GM12878 (cell line): Measurements from ENCODE around the gene PPP1CA. TPM values are rescaled to one million over a fixed set of nuclear protein-coding genes. Genes with fewer than 3 reads are reported as not detected.
A peak's percentile ranks its signal among the peaks of the same experiment; 100 is the strongest.

Experiments used
- CHD1 ChIP-seq: IDR thresholded peaks from 2 replicates; pipeline ENCODE4 v1.6.1; 2012; ENCODE audit warnings: low read depth, low read length, improper control_type of control experiment
- ESRRA ChIP-seq: IDR thresholded peaks from 2 replicates; pipeline ENCODE4 v1.6.1; 2012; ENCODE audit warnings: mild to moderate bottlenecking, low read length, improper control_type of control experiment
- HDAC6 ChIP-seq: fragments of 200-600 bp; sonication (generic); IDR thresholded peaks from one replicate; pipeline ENCODE4 v1.8.0; 2017; ENCODE audit warnings: antibody characterized with exemption; ENCODE audit not compliant: unreplicated experiment
- IRF4 ChIP-seq: IDR thresholded peaks from 2 replicates; pipeline ENCODE4 v1.6.1; 2011; ENCODE audit warnings: low read depth, low read length
- LARP7 ChIP-seq: fragments of 450-650 bp; IDR thresholded peaks from 2 replicates; pipeline ENCODE4 v1.6.1; 2017; ENCODE audit warnings: mild to moderate bottlenecking
- MTA3 ChIP-seq: IDR thresholded peaks from 2 replicates; pipeline ENCODE4 v1.6.1; 2012; ENCODE audit warnings: low read length, inconsistent platforms, borderline replicate concordance
- NR2C1 ChIP-seq: fragments of 450-650 bp; IDR thresholded peaks from 2 replicates; pipeline ENCODE4 v1.6.1; 2017; ENCODE audit warnings: antibody characterized with exemption, mild to moderate bottlenecking, moderate library complexity
- POLR2AphosphoS2 ChIP-seq: IDR thresholded peaks from 2 replicates; pipeline ENCODE4 v1.6.1; 2011; ENCODE audit warnings: low read depth, mild to moderate bottlenecking, low read length, improper control_type of control experiment, moderate library complexity
- RFX5 ChIP-seq: IDR thresholded peaks from 2 replicates; pipeline ENCODE4 v1.6.1; 2011; ENCODE audit warnings: low read depth, low read length, improper control_type of control experiment
- SIX5 ChIP-seq: IDR thresholded peaks from 2 replicates; pipeline ENCODE4 v1.6.1; 2011; ENCODE audit warnings: mild to moderate bottlenecking, low read depth, low read length, moderate library complexity; ENCODE audit not compliant: severe bottlenecking
- SREBF1 ChIP-seq: IDR thresholded peaks from 2 replicates; pipeline ENCODE4 v1.6.1; 2012; ENCODE audit warnings: mild to moderate bottlenecking, low read length
- SUPT20H ChIP-seq: IDR thresholded peaks from 2 replicates; pipeline ENCODE4 v1.6.1; 2011; ENCODE audit warnings: low read depth, mild to moderate bottlenecking, low read length, moderate library complexity, borderline replicate concordance; ENCODE audit not compliant: control insufficient read depth
- ZNF24 ChIP-seq: fragments of 450-650 bp; IDR thresholded peaks from 2 replicates; pipeline ENCODE4 v1.6.1; 2017; ENCODE audit warnings: antibody characterized with exemption, mild to moderate bottlenecking
- polyA plus RNA-seq, 11 experiments: library from polyadenylated mRNA; depleted of rRNA in 4 of 11; unstranded in 6 of 11; stranded (reverse) in 5 of 11; fragments of >200 nt; fragmentation: Nextera tagmentation in 4 of 11; fragmentation: Illumina TruSeq in 1 of 11; extraction: Ambion mirVana in 4 of 11; extraction: Trizol in 1 of 11; gene quantifications; 1 replicate in 1 of 11; 2 replicates in 10 of 11; pipeline versions ENCODE4 v1.2.1 to v1.2.3, GENCODE V29; 2011 to 2016; ENCODE audit warnings: inconsistent platforms in 2 of 11, missing spikeins in 2 of 11, low read depth in 1 of 11
- total RNA-seq, 4 experiments: library from RNA; depleted of rRNA in 3 of 4; stranded (reverse); fragments of >200 nt in 3 of 4; fragmentation: Illumina TruSeq in 1 of 4; extraction: Trizol in 1 of 4; gene quantifications; 2 replicates each; pipeline versions ENCODE4 v1.2.1 to v1.2.3, GENCODE V29; 2013 to 2021
- TF ChIP-seq, protein P1 (sequence below): fragments of 450-650 bp; formaldehyde crosslinking; IDR thresholded peaks from 2 replicates; pipeline ENCODE4 v1.5.0; 2022; ENCODE audit warnings: mild to moderate bottlenecking, missing genetic modification characterization
- TF ChIP-seq, protein P2 (sequence below): fragments of 450-650 bp; formaldehyde crosslinking; IDR thresholded peaks from 2 replicates; pipeline ENCODE4 v1.4.0; 2022; ENCODE audit warnings: mild to moderate bottlenecking, moderate library complexity
- TF ChIP-seq, protein P3 (sequence below): IDR thresholded peaks from 2 replicates; pipeline ENCODE4 v1.6.1; 2012; ENCODE audit warnings: low read depth, low read length, improper control_type of control experiment
- TF ChIP-seq, protein P4 (sequence below): fragments of 450-650 bp; formaldehyde crosslinking; IDR thresholded peaks from 2 replicates; pipeline ENCODE4 v1.4.0; 2020; ENCODE audit warnings: mild to moderate bottlenecking, moderate library complexity
- TF ChIP-seq, protein P5 (sequence below): IDR thresholded peaks from 2 replicates; pipeline ENCODE4 v1.6.1; 2012; ENCODE audit warnings: low read depth, low read length, improper control_type of control experiment

Gene PPP1CA
- total and polyA plus RNA-seq, 10 of the 15 experiments (the other 5 are each of a cell fraction or from before 2014, with no cell fraction given), result 26.4 to 458 (median 240) TPM

DNA sequence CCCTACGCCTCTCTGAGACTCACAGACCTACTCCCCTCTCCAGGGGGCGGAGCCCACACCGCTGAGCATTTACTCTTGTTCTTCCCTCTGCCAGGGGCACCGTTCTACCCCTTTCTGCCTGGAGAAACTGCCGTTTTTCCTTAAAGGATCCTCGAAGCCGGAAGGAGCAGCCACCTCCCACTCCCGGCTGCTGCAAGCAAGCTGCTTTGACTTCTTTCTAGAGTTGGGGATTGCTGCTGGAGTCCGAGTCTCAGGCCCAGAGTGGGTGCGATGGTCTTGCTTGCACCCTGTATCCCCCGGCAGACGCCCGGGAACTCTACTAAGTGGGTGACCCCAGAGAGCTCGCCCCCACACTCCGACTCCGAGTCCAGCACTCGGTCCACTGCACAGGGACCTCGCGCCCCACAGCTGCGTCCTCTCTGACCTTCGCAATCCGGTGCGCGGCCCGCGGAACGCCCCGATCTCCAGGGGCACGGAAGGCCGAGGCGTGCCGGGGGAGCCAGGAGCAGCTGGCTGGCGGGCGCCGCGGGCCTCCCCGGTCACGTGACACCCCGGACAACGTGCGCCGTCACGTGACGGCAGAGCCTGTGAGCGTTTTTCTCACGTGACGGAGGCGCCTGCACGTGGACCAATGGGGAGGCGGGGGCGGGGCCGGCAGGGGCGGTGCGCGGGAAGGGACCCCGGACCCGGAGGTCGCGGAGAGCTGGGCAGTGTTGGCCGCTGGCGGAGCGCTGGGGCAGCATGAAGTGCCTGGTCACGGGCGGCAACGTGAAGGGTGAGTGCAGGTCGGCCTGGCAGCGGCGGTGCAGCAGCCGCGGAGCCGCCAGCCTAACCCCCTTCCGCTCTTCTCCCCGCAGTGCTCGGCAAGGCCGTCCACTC is 10.1 kb downstream of the PPP1CA start, which contains the start of gene RAD9A (continued):
- TF ChIP-seq SUPT20H (no peak), CHD1 (no peak), SIX5 (peak; percentile 30), POLR2AphosphoS2 (peak; percentile 43; the same call in 1 of the 2 replicates), ZNF24 (no peak), MTA3 (no peak), IRF4 (no peak), ESRRA (no peak), NR2C1 (no peak), LARP7 (peak; percentile 86), SREBF1 (peak; percentile 74), HDAC6 (no peak), RFX5 (no peak)
- TF ChIP-seq, protein P1, sequence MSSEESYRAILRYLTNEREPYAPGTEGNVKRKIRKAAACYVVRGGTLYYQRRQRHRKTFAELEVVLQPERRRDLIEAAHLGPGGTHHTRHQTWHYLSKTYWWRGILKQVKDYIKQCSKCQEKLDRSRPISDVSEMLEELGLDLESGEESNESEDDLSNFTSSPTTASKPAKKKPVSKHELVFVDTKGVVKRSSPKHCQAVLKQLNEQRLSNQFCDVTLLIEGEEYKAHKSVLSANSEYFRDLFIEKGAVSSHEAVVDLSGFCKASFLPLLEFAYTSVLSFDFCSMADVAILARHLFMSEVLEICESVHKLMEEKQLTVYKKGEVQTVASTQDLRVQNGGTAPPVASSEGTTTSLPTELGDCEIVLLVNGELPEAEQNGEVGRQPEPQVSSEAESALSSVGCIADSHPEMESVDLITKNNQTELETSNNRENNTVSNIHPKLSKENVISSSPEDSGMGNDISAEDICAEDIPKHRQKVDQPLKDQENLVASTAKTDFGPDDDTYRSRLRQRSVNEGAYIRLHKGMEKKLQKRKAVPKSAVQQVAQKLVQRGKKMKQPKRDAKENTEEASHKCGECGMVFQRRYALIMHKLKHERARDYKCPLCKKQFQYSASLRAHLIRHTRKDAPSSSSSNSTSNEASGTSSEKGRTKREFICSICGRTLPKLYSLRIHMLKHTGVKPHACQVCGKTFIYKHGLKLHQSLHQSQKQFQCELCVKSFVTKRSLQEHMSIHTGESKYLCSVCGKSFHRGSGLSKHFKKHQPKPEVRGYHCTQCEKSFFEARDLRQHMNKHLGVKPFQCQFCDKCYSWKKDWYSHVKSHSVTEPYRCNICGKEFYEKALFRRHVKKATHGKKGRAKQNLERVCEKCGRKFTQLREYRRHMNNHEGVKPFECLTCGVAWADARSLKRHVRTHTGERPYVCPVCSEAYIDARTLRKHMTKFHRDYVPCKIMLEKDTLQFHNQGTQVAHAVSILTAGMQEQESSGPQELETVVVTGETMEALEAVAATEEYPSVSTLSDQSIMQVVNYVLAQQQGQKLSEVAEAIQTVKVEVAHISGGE (CRISPR knock-in tag), result peak; percentile 76
- TF ChIP-seq, protein P2, sequence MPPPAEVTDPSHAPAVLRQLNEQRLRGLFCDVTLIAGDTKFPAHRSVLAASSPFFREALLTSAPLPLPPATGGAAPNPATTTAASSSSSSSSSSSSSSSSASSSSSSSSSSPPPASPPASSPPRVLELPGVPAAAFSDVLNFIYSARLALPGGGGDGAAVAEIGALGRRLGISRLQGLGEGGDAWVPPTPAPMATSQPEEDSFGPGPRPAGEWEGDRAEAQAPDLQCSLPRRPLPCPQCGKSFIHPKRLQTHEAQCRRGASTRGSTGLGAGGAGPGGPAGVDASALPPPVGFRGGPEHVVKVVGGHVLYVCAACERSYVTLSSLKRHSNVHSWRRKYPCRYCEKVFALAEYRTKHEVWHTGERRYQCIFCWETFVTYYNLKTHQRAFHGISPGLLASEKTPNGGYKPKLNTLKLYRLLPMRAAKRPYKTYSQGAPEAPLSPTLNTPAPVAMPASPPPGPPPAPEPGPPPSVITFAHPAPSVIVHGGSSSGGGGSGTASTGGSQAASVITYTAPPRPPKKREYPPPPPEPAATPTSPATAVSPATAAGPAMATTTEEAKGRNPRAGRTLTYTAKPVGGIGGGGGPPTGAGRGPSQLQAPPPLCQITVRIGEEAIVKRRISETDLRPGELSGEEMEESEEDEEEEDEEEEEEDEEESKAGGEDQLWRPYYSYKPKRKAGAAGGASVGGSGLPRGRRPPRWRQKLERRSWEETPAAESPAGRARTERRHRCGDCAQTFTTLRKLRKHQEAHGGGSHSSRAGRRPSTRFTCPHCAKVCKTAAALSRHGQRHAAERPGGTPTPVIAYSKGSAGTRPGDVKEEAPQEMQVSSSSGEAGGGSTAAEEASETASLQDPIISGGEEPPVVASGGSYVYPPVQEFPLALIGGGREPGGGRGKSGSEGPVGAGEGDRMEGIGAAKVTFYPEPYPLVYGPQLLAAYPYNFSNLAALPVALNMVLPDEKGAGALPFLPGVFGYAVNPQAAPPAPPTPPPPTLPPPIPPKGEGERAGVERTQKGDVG (CRISPR knock-in tag), result peak; percentile 92
- TF ChIP-seq, protein P3, sequence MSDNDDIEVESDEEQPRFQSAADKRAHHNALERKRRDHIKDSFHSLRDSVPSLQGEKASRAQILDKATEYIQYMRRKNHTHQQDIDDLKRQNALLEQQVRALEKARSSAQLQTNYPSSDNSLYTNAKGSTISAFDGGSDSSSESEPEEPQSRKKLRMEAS, result peak; percentile 100
- TF ChIP-seq, protein P4, sequence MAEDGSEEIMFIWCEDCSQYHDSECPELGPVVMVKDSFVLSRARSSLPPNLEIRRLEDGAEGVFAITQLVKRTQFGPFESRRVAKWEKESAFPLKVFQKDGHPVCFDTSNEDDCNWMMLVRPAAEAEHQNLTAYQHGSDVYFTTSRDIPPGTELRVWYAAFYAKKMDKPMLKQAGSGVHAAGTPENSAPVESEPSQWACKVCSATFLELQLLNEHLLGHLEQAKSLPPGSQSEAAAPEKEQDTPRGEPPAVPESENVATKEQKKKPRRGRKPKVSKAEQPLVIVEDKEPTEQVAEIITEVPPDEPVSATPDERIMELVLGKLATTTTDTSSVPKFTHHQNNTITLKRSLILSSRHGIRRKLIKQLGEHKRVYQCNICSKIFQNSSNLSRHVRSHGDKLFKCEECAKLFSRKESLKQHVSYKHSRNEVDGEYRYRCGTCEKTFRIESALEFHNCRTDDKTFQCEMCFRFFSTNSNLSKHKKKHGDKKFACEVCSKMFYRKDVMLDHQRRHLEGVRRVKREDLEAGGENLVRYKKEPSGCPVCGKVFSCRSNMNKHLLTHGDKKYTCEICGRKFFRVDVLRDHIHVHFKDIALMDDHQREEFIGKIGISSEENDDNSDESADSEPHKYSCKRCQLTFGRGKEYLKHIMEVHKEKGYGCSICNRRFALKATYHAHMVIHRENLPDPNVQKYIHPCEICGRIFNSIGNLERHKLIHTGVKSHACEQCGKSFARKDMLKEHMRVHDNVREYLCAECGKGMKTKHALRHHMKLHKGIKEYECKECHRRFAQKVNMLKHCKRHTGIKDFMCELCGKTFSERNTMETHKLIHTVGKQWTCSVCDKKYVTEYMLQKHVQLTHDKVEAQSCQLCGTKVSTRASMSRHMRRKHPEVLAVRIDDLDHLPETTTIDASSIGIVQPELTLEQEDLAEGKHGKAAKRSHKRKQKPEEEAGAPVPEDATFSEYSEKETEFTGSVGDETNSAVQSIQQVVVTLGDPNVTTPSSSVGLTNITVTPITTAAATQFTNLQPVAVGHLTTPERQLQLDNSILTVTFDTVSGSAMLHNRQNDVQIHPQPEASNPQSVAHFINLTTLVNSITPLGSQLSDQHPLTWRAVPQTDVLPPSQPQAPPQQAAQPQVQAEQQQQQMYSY (CRISPR knock-in tag), result peak; percentile 93
- TF ChIP-seq, protein P5, sequence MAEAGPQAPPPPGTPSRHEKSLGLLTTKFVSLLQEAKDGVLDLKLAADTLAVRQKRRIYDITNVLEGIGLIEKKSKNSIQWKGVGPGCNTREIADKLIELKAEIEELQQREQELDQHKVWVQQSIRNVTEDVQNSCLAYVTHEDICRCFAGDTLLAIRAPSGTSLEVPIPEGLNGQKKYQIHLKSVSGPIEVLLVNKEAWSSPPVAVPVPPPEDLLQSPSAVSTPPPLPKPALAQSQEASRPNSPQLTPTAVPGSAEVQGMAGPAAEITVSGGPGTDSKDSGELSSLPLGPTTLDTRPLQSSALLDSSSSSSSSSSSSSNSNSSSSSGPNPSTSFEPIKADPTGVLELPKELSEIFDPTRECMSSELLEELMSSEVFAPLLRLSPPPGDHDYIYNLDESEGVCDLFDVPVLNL, result peak; percentile 84
